ENCODE results near the gene IPO4. TPM values are rescaled to one million over a fixed set of nuclear protein-coding genes. Genes with fewer than 3 reads are reported as not detected.

Gene IPO4
- total and polyA plus RNA-seq, 2 of the 13 experiments (the other 11 are each of a cell fraction or from before 2014, with no cell fraction given) = 39.0 to 179 TPM

DNA sequence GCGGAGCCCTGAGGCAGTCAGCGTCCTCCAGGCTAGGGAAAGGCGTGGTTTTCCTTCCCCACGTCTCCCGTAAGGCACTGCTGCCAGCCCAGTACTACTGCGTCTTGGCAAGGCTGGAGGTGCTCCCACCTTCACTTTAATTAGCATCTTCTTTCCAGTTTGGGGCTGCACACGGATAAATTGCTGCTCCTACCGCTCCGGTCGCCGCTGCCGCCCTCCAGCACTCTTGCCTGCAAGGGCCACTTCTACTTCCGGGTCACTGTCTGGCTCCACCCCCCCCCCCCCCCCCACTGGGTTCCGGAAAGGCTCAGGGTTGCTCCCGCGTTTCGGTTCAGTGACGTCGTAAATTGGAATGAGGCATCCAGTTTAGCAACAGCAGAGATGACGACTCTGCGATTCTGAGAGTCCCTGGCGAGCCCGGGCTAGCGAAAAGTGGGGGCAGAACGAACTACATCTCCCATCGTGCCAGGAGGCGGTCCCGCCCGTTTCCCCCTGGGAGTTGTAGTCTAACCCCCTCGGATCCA, 43.6 kb upstream of the IPO4 start, which contains the start of gene NEDD8 (continued):
- peak; percentile 80 for TF ChIP-seq TRIM24 (CRISPR knock-in tag; IDR thresholded peaks at IDR 0.05)
- TF ChIP-seq MEF2D (CRISPR knock-in tag; IDR thresholded peaks at IDR 0.05) = no peak; the same call in 1 of the 2 replicates
- TF ChIP-seq AHR (CRISPR knock-in tag; IDR thresholded peaks at IDR 0.05) = no peak; the same call in none of the 2 replicates
- TF ChIP-seq, protein P1, sequence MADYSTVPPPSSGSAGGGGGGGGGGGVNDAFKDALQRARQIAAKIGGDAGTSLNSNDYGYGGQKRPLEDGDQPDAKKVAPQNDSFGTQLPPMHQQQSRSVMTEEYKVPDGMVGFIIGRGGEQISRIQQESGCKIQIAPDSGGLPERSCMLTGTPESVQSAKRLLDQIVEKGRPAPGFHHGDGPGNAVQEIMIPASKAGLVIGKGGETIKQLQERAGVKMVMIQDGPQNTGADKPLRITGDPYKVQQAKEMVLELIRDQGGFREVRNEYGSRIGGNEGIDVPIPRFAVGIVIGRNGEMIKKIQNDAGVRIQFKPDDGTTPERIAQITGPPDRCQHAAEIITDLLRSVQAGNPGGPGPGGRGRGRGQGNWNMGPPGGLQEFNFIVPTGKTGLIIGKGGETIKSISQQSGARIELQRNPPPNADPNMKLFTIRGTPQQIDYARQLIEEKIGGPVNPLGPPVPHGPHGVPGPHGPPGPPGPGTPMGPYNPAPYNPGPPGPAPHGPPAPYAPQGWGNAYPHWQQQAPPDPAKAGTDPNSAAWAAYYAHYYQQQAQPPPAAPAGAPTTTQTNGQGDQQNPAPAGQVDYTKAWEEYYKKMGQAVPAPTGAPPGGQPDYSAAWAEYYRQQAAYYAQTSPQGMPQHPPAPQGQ (CRISPR knock-in tag; IDR thresholded peaks at IDR 0.05; ENCODE audit: borderline replicate concordance) = no peak; the same call in 1 of the 2 replicates
- TF ChIP-seq PAX8 (CRISPR knock-in tag; IDR thresholded peaks at IDR 0.05; ENCODE audit: borderline replicate concordance) = no peak; the same call in none of the 2 replicates
- TF ChIP-seq HIC2 (CRISPR knock-in tag; IDR thresholded peaks at IDR 0.05; ENCODE audit: low read depth) = no peak
- peak; percentile 93; the same call in 1 of the 2 replicates for TF ChIP-seq GLI4 (CRISPR knock-in tag; IDR thresholded peaks at IDR 0.05; ENCODE audit: borderline replicate concordance)
- TF ChIP-seq FOXK1 (CRISPR knock-in tag; IDR thresholded peaks at IDR 0.05; ENCODE audit: borderline replicate concordance, low read depth) = peak; percentile 58; the same call in 1 of the 2 replicates
- no peak; the same call in 1 of the 2 replicates for TF ChIP-seq ZNF790 (CRISPR knock-in tag; IDR thresholded peaks at IDR 0.05; ENCODE audit: borderline replicate concordance)
- no peak; the same call in 1 of the 2 replicates for TF ChIP-seq ZNF484 (CRISPR knock-in tag; IDR thresholded peaks at IDR 0.05; ENCODE audit: borderline replicate concordance, low read depth)
- peak; percentile 84 for TF ChIP-seq ZNF615 (CRISPR knock-in tag; IDR thresholded peaks at IDR 0.05; ENCODE audit: borderline replicate concordance)
- TF ChIP-seq NCOA5 (CRISPR knock-in tag; IDR thresholded peaks at IDR 0.05) = no peak
- no peak for TF ChIP-seq XBP1 (CRISPR knock-in tag; IDR thresholded peaks at IDR 0.05)
- TF ChIP-seq KLF6 (CRISPR knock-in tag; IDR thresholded peaks at IDR 0.05) = peak; percentile 46; the same call in 1 of the 2 replicates
- no peak for TF ChIP-seq PRPF4 (IDR thresholded peaks at IDR 0.05; ENCODE audit: low read depth, low read length, poor library complexity, severe bottlenecking)
- TF ChIP-seq NFE2L2 (IDR thresholded peaks at IDR 0.05; ENCODE audit: low read length) = no peak
- TF ChIP-seq ERF (CRISPR knock-in tag; IDR thresholded peaks at IDR 0.05) = peak; percentile 67
- TF ChIP-seq HOXA3 (CRISPR knock-in tag; IDR thresholded peaks at IDR 0.05) = peak; percentile 90
- 0 out of 2 replicates have a peak, but pooled peaks have one; percentile 12 for TF ChIP-seq ZNF549 (CRISPR knock-in tag; IDR thresholded peaks at IDR 0.05)

All from HepG2 (cell line).